Activated T-cell treated with anti-CD3 and anti-CD28 coated beads for 48 hours (primary cell): ENCODE results near the gene MICAL3.

ENCODE experiments used
- DNase-seq: peaks from one replicate; pipeline ENCODE4 v3.0.0-alpha.2; 2020; ENCODE audit warnings: low read depth

Gene MICAL3

DNA sequence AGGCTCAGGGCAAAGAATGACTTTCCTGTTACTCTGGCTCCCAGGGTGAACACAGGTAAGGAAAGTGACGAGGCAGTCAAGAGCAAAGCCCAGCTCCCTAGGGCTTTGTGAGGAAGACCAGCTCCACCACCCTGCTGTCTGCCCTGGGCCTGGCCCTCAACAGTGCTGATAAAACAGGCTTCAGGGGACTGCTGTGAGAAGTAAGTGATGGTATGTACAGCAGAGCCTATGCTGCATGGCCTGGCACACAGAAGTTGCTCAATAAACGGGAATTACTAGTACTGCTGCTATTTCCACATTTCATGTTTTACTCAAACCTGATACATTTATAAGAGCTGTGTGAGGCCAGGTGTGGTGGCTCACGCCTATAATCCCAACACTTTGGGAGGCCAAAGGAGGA lies 50.3 kb downstream of the MICAL3 start:
- DNase-seq: no peak

DNA sequence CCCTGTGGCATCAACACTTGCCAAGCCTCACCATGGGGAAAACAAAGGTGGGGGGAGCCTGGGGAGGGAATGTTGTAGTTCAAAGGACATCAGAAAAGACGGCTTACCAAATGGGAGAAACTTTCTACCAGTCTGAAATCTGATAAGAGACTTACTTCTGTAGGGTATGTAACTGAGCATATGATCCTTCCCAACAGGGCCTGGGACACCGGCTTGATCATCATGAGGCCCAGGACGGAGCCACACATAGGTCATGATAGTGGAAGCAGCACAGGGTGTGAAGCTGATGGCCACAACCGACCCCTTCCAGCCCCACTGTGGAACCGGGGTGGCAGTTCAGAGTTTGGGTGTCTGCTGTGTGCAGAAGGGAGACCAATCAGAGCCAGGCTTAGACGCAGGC lies 51.1 kb downstream of the MICAL3 start:
- DNase-seq: no peak

GRCh38 chr22:17972385-17973191 lies 51.8 kb downstream of the MICAL3 start:
- DNase-seq: no peak

- DNase-seq: no peak
Observed at GRCh38 chr22:17971711-17972110, 52.6 kb downstream of the MICAL3 start.

DNA sequence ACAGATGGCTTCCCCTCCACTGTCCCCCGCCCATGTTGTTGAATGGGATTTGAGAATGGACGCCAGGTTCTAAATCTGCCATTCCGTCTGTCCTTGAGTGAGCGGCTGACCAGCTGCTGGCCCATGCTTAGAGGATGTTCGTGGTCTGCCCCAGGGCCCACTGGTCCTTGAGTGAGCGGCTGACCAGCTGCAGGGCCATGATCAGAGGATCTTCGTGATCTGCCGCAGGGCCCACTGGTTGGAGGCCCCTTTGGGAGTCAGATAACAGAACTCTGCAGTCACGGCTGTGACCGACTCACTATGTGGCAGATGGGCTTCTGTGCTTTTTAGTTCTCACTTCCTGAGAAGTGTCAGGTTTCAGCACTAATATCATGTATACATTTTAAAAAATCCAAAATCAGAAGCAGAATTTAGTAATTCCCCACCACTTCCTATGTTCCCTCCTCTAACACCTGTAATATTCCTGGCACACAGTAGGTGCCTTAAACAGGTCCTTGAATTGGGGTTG lies 54.1 kb downstream of the MICAL3 start:
- DNase-seq: no peak

- no peak for DNase-seq
Observed at GRCh38 chr22:17969701-17970113, 54.7 kb downstream of the MICAL3 start.

GRCh38 chr22:17968126-17968525 lies 56.2 kb downstream of the MICAL3 start:
- no peak for DNase-seq

- DNase-seq: no peak
Observed at GRCh38 chr22:17966403-17966717, 58.0 kb downstream of the MICAL3 start.

DNA sequence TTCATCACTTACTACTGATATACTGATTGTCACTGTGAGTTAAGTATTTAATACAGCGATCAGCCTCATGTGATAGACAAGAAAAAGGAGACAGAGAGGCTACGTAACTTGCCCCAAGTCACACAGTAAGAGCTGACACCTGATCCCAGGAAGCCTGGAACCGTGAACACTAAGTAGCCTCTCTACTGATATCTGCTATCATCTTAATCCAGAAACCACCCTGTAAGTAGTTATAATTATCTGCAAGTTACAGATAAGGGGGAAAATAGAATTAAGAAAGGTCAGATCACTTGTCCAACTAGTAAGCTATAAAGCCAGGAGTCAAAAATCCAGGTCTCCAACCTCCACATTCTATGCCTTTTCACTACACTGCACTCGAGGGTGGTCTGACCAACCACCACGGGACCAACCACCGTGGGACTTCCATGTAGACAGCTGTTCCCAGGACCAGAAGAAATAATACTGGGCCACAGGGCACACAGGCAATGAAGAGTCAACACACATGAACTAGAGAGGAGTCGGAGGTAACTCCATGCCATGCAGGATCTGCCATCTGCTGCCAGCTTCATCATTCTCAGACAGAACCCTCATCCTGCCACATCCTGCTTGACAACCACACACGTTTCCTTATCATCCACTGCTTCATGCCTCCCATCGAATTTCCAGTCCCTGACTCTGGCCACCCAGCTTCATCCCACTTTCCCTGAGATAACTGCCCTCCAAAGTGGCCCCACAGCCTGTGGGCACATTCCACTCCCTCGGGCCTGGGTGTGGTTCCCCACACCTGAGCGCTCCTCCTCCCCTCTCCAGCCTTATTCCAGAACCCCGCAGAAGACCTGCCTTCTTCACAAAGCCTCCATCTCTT lies 58.6 kb downstream of the MICAL3 start:
- no peak for DNase-seq

- DNase-seq: no peak
Observed at GRCh38 chr22:17964643-17965042, 59.7 kb downstream of the MICAL3 start.

GRCh38 chr22:17964156-17964555 lies 60.2 kb downstream of the MICAL3 start:
- no peak for DNase-seq

GRCh38 chr22:17963015-17963414 lies 61.3 kb downstream of the MICAL3 start:
- no peak for DNase-seq

DNA sequence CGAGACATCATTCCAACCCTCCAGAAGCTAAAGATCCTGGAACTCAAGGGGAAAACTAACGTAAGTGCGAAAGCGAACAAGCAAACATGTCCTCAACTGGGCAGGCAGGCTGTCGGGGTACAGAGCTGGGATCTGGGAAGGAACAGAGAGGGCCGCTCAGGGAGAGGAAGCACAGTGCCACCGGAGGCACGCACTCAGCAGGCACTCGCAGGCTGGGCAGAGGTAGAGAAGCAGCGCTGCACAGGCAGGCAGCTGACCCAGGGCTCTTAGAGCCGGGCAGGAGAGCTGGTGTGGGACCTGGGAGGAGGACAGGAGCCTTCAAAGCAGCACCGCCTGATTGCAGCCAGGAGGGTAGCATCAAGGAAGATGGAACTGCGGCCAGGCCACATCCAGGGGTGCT lies 62.2 kb downstream of the MICAL3 start:
- DNase-seq: no peak

DNA sequence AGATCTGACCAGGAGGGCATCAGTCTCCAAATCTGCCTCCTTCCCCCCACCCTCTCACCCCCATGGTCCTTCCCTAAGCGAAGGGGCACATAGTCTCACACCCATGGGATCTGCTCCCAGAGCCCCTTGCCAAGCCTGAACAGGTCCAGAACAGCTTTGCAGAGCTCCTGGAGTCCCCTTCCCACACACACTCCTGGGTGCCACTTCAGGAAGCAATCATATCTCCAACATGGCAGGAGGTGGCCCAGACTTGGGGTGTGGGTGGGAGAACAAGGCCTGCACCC lies 63.0 kb downstream of the MICAL3 start:
- DNase-seq: no peak

DNA sequence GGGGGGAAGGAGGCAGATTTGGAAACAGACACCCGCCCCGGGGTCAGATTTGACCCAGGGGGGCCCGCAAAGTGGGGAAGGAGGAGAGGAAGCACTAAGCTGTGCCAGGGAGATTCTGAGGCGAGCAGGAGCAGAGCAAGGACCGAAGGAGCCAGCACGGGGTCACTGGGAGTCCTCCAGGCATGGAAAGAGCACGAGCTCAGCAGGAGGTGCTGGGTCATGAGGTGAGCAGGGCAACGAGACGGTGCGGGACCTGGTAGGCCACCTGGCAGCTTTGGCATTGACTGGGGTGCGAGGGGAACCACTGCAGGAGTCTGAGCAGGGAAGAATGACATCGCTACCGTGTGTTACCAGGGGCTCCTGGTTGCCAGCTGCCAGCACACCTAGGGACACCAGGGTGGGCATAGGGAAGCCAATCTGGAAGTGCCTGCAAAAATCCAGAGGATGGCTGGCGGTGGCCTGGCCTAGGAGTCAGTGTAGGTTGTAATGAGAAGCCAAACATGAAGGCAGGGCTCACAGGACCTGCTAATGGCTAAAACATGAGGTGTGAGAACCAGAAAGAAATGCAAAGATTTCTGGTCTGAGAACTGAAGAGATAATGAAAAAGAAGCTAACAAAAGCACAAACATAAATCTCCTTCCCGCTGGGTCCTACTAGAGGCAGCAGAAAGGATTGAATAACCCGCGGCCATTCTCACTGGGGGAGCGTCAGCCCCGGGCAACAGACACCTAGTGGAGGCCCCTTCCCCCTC lies 63.5 kb downstream of the MICAL3 start:
- no peak for DNase-seq

GRCh38 chr22:17960011-17960410 lies 64.3 kb downstream of the MICAL3 start:
- DNase-seq: no peak

DNA sequence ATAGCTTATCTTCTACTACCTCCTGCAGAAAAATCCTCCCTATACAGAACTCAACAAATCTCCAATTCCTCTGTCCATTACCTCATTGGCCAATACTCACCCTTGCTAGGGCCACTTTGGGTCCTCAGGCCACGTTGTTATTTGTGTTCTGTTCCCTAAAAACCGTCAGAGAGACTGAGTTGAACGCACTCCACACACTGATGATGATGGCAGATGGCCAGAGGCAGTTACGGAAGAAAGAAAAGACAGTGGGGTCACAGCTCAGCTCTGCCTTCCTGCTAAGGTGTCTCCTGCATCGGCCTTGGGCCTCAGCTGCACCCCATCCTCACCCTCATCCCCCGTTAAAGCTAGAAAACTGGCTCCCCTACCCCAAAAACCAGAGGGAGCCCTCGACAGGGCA lies 66.2 kb downstream of the MICAL3 start:
- no peak for DNase-seq

GRCh38 chr22:17957693-17958092 lies 66.7 kb downstream of the MICAL3 start:
- no peak for DNase-seq

- DNase-seq: no peak
Observed at GRCh38 chr22:17957204-17957603, 67.2 kb downstream of the MICAL3 start.

DNA sequence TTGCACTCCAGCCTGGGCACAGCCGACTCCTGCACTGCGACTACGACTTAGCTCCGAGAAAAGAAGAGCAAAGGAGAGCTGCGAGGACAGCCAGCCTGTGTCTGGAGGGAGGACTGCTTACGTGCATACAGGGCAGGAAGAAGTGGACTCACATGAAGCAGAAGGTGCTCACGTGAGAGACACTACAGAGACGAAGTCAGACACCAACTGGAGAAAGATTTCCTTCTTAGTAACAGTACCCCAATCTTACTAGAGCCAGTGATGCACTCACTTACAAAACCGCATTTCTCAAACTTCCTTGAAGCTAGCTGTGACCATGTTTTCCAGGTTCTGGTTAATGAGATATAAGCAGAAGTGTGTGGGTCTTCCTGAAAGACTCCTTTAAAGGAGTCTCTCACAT lies 67.7 kb downstream of the MICAL3 start:
- DNase-seq: no peak

- DNase-seq: no peak
Observed at GRCh38 chr22:17955590-17956379, 68.6 kb downstream of the MICAL3 start.
